SK-N-SH treated with all-trans-retinoic acid at 6 μM for 48 hours (cell line): ENCODE measurements around the gene AUTS2.
A peak's percentile ranks its signal among the peaks of the same experiment; 100 is the strongest.

Source experiments
- ATAC-seq: fragments of 200-7000 bp; cut with Tn5 transposase; 3 replicates; pipeline ENCODE4 v1.9.1; 2020; ENCODE audit warnings: mild to moderate bottlenecking, moderate library complexity
- CSDC2 ChIP-seq: fragments of 250-450 bp; sonication (Bioruptor Pico); IDR thresholded peaks from 2 replicates; pipeline ENCODE4 v1.5.0; 2020; ENCODE audit warnings: mild to moderate bottlenecking, moderate library complexity
- ESRRG ChIP-seq: fragments of 250-450 bp; sonication (Bioruptor Pico); IDR thresholded peaks from 2 replicates; pipeline ENCODE4 v1.6.1; 2021; ENCODE audit warnings: mild to moderate bottlenecking
- GLIS3 ChIP-seq: fragments of 250-450 bp; sonication (Bioruptor Pico); IDR thresholded peaks from 2 replicates; pipeline ENCODE4 v1.5.0; 2020; ENCODE audit warnings: mild to moderate bottlenecking, moderate library complexity
- ISL1 ChIP-seq: fragments of 250-450 bp; sonication (Bioruptor Pico); IDR thresholded peaks from 2 replicates; pipeline ENCODE4 v2.1.2; 2022; ENCODE audit warnings: mild to moderate bottlenecking, moderate library complexity
- OSR1 ChIP-seq: fragments of 250-450 bp; sonication (Bioruptor Pico); IDR thresholded peaks from 2 replicates; pipeline ENCODE4 v1.8.0; 2022; ENCODE audit warnings: moderate library complexity, mild to moderate bottlenecking, inconsistent platforms
- PPARA ChIP-seq: fragments of 250-450 bp; sonication (Bioruptor Pico); IDR thresholded peaks from 2 replicates; pipeline ENCODE4 v1.5.0; 2020; ENCODE audit warnings: mild to moderate bottlenecking, borderline replicate concordance
- RARB ChIP-seq: fragments of 250-450 bp; sonication (Bioruptor Pico); IDR thresholded peaks from 2 replicates; pipeline ENCODE4 v1.8.0; 2021; ENCODE audit warnings: mild to moderate bottlenecking, moderate library complexity
- TCF4 ChIP-seq: fragments of 250-450 bp; sonication (Bioruptor Pico); IDR thresholded peaks from 2 replicates; pipeline ENCODE4 v1.8.0; 2021; ENCODE audit warnings: mild to moderate bottlenecking, moderate library complexity, borderline replicate concordance
- TOX ChIP-seq: fragments of 250-450 bp; sonication (Bioruptor Pico); IDR thresholded peaks from 2 replicates; pipeline ENCODE4 v1.8.0; 2021; ENCODE audit warnings: mild to moderate bottlenecking, moderate library complexity, borderline replicate concordance
- ZC3H10 ChIP-seq: fragments of 250-450 bp; sonication (Bioruptor Pico); IDR thresholded peaks from 2 replicates; pipeline ENCODE4 v1.5.1; 2021; ENCODE audit warnings: mild to moderate bottlenecking, moderate library complexity
- ZFP3 ChIP-seq: fragments of 250-450 bp; sonication (Bioruptor Pico); IDR thresholded peaks from 2 replicates; pipeline ENCODE4 v1.5.0; 2020; ENCODE audit warnings: mild to moderate bottlenecking, moderate library complexity
- ZFP30 ChIP-seq: fragments of 450-650 bp; formaldehyde crosslinking; IDR thresholded peaks from 2 replicates; pipeline ENCODE4 v1.5.0; 2022; ENCODE audit warnings: mild to moderate bottlenecking, moderate library complexity
- ZNF70 ChIP-seq: fragments of 450-650 bp; formaldehyde crosslinking; IDR thresholded peaks from 2 replicates; pipeline ENCODE4 v1.5.0; 2020; ENCODE audit warnings: mild to moderate bottlenecking, moderate library complexity
- ZNF8 ChIP-seq: fragments of 450-650 bp; formaldehyde crosslinking; IDR thresholded peaks from 2 replicates; pipeline ENCODE4 v1.5.0; 2020; ENCODE audit warnings: mild to moderate bottlenecking, moderate library complexity
- TF ChIP-seq, protein P1 (sequence below): fragments of 250-450 bp; sonication (Bioruptor Pico); IDR thresholded peaks from 2 replicates; pipeline ENCODE4 v1.8.0; 2020; ENCODE audit warnings: mild to moderate bottlenecking, moderate library complexity, borderline replicate concordance
- TF ChIP-seq, protein P2 (sequence below): fragments of 250-450 bp; sonication (Bioruptor Pico); IDR thresholded peaks from 2 replicates; pipeline ENCODE4 v1.5.1; 2020; ENCODE audit warnings: low read depth, mild to moderate bottlenecking, moderate library complexity
- TF ChIP-seq, protein P3 (sequence below): fragments of 250-450 bp; sonication (Bioruptor Pico); IDR thresholded peaks from 2 replicates; pipeline ENCODE4 v1.8.0; 2021; ENCODE audit warnings: low read depth, mild to moderate bottlenecking, moderate library complexity, borderline replicate concordance
- TF ChIP-seq, protein P4 (sequence below): fragments of 250-450 bp; sonication (Bioruptor Pico); IDR thresholded peaks from 2 replicates; pipeline ENCODE4 v1.5.1; 2021; ENCODE audit warnings: mild to moderate bottlenecking, moderate library complexity

AUTS2 gene

DNA sequence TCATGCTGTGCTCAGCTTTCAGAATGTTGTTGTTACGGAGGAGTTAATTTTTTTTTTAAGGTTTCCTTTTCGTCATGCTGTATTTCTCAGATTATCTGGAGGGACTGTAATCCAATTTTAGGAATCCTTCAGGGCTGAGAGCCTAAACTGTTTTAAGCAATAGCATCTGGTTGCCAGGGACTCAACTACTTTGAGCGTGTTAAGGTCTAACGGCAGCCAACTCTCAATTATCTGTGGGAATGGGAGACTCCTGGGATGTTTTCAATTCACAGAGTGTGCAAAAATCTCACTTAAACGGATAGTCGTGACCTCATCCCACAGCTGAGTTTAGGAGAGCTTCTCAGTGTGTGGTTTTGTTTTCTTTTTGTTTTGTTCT is 291.7 kb downstream of the AUTS2 start:
- ATAC-seq, result no peak
- TF ChIP-seq TCF4 (0 out of 2 replicates have a peak, but pooled peaks have one; percentile 24), ZNF8 (CRISPR knock-in tag) (no peak)

DNA sequence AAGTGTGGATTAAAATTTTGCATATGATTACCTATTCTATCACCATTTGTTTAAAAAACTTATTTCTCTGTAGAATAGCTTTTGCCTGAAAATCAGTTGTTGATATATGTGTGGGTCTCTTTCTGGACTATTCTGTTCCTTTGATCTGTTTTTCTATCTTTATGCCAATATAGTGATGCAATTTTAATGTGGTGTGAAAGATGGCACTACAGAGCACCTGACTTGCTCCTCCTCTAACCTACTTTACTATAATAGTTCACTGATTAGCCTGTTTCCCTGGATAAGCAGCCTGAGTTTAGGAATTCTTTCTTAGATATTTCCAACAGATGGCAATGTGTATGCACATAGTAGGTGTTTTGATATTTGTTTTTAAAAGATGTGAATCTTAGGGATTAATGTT is 294.5 kb downstream of the AUTS2 start:
- peak; percentile 43; the same call in 1 of the 3 replicates for ATAC-seq
- TF ChIP-seq OSR1 (CRISPR knock-in tag) (no peak), TOX (CRISPR knock-in tag) (no peak)
- TF ChIP-seq, all 23 proteins: peak for 0

DNA sequence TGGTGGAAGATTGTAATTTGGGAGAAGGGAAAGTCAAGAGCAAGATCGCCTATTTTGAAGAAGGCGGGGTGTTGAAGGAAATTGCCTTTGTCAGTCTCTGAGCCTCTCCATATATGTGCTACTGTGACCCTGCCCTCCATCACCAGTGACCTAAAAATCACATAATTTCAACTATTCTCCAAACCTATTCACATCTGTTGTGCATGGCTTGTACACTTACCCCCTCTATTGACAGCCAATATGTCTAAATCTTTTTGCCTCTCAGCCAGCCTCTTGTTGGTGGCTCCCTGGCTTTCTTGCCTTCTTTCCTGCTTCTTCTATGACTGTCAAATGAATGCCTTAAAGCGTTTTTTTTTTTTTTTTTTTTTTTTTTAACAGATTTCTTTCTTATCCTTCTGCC is 295.6 kb downstream of the AUTS2 start:
- ATAC-seq, result peak; percentile 85
- TF ChIP-seq ZNF70, result no peak
- TF ChIP-seq, protein P1, sequence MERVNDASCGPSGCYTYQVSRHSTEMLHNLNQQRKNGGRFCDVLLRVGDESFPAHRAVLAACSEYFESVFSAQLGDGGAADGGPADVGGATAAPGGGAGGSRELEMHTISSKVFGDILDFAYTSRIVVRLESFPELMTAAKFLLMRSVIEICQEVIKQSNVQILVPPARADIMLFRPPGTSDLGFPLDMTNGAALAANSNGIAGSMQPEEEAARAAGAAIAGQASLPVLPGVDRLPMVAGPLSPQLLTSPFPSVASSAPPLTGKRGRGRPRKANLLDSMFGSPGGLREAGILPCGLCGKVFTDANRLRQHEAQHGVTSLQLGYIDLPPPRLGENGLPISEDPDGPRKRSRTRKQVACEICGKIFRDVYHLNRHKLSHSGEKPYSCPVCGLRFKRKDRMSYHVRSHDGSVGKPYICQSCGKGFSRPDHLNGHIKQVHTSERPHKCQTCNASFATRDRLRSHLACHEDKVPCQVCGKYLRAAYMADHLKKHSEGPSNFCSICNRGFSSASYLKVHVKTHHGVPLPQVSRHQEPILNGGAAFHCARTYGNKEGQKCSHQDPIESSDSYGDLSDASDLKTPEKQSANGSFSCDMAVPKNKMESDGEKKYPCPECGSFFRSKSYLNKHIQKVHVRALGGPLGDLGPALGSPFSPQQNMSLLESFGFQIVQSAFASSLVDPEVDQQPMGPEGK (CRISPR knock-in tag), result no peak
- TF ChIP-seq, protein P2, sequence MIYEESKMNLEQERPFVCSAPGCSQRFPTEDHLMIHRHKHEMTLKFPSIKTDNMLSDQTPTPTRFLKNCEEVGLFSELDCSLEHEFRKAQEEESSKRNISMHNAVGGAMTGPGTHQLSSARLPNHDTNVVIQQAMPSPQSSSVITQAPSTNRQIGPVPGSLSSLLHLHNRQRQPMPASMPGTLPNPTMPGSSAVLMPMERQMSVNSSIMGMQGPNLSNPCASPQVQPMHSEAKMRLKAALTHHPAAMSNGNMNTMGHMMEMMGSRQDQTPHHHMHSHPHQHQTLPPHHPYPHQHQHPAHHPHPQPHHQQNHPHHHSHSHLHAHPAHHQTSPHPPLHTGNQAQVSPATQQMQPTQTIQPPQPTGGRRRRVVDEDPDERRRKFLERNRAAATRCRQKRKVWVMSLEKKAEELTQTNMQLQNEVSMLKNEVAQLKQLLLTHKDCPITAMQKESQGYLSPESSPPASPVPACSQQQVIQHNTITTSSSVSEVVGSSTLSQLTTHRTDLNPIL (CRISPR knock-in tag), result no peak
- TF ChIP-seq RARB (CRISPR knock-in tag), result no peak
- TF ChIP-seq ISL1 (CRISPR knock-in tag), result no peak
- no peak for TF ChIP-seq GLIS3 (CRISPR knock-in tag)
- TF ChIP-seq, protein P3, sequence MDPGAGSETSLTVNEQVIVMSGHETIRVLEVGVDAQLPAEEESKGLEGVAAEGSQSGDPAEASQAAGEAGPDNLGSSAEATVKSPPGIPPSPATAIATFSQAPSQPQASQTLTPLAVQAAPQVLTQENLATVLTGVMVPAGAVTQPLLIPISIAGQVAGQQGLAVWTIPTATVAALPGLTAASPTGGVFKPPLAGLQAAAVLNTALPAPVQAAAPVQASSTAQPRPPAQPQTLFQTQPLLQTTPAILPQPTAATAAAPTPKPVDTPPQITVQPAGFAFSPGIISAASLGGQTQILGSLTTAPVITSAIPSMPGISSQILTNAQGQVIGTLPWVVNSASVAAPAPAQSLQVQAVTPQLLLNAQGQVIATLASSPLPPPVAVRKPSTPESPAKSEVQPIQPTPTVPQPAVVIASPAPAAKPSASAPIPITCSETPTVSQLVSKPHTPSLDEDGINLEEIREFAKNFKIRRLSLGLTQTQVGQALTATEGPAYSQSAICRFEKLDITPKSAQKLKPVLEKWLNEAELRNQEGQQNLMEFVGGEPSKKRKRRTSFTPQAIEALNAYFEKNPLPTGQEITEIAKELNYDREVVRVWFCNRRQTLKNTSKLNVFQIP (CRISPR knock-in tag), result no peak
- TF ChIP-seq, protein P4, sequence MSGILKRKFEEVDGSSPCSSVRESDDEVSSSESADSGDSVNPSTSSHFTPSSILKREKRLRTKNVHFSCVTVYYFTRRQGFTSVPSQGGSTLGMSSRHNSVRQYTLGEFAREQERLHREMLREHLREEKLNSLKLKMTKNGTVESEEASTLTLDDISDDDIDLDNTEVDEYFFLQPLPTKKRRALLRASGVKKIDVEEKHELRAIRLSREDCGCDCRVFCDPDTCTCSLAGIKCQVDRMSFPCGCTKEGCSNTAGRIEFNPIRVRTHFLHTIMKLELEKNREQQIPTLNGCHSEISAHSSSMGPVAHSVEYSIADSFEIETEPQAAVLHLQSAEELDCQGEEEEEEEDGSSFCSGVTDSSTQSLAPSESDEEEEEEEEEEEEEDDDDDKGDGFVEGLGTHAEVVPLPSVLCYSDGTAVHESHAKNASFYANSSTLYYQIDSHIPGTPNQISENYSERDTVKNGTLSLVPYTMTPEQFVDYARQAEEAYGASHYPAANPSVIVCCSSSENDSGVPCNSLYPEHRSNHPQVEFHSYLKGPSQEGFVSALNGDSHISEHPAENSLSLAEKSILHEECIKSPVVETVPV (CRISPR knock-in tag), result no peak
- no peak for TF ChIP-seq ZFP3 (CRISPR knock-in tag)
- TF ChIP-seq, all 23 proteins: peak for 0

DNA sequence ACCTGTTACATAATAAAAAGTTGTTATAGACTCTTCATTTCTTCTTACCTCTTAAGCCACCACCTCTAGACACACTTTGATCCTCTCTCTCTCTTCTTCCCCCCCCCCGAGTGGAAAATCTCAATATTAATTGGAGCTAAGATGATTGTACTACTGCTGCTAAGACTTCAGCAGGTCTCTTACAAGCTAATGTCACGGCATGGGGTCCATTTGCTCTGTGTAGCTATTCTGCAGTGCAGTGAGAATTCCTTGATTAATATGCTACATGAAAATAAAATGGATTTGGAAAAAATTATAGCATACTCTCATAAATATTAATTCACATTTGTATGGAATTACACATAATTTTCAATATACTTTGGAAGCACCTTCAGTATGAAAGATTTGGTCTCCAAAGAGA is 297.2 kb downstream of the AUTS2 start:
- no peak for ATAC-seq
- TF ChIP-seq, protein P3 (CRISPR knock-in tag), result no peak
- TF ChIP-seq TCF4 (no peak), ISL1 (CRISPR knock-in tag) (no peak), CSDC2 (CRISPR knock-in tag) (no peak), GLIS3 (CRISPR knock-in tag) (no peak), ZFP30 (CRISPR knock-in tag) (no peak), PPARA (CRISPR knock-in tag) (no peak), ESRRG (CRISPR knock-in tag) (no peak), ZC3H10 (CRISPR knock-in tag) (no peak), ZFP3 (CRISPR knock-in tag) (no peak)
- TF ChIP-seq, protein P4 (CRISPR knock-in tag), result no peak
